ENCODE results near the gene EXD1.
A peak's percentile ranks its signal among the peaks of the same experiment; 100 is the strongest.
"Not testable (repeated sequence)": the region's sequence is repeated elsewhere in the genome, so short reads cannot be mapped to it uniquely, and the experiment has no call there.

The EXD1 gene

GRCh38 chr15:41262571-41262970 is 32.0 kb upstream of the EXD1 start:
- TF ChIP-seq CTCF (IDR thresholded peaks at IDR 0.05; ENCODE audit: control insufficient read depth, extremely low read depth, insufficient read depth): no peak
- DNase-seq (ENCODE audit: low read depth): no peak
- H3K4me3 ChIP-seq (ENCODE audit: low read depth, low read length): no peak overlapping the region

- not testable (repeated sequence) for H3K4me3 ChIP-seq (ENCODE audit: low read depth, low read length); DNase-seq (ENCODE audit: low read depth)
These were observed 30.4 kb upstream of the EXD1 start for GRCh38 chr15:41260924-41261323.

GRCh38 chr15:41259546-41260189 is 29.1 kb upstream of the EXD1 start:
- H3K4me3 ChIP-seq (ENCODE audit: low read depth, low read length): no peak overlapping the region
- DNase-seq (ENCODE audit: low read depth): no peak
- no peak for TF ChIP-seq CTCF (IDR thresholded peaks at IDR 0.05; ENCODE audit: control insufficient read depth, extremely low read depth, insufficient read depth)

- peak overlapping the region; percentile 11; the same call in 1 of the 2 replicates for H3K4me3 ChIP-seq (ENCODE audit: low read depth, low read length)
- peak; percentile 68 for DNase-seq (ENCODE audit: low read depth)
- TF ChIP-seq CTCF (IDR thresholded peaks at IDR 0.05; ENCODE audit: control insufficient read depth, extremely low read depth, insufficient read depth): no peak
These were observed 28.4 kb upstream of the EXD1 start for GRCh38 chr15:41258750-41259471.

- no peak for TF ChIP-seq CTCF (IDR thresholded peaks at IDR 0.05; ENCODE audit: control insufficient read depth, extremely low read depth, insufficient read depth)
- DNase-seq (ENCODE audit: low read depth): no peak
- H3K4me3 ChIP-seq (ENCODE audit: low read depth, low read length): no peak overlapping the region
These were observed 26.1 kb upstream of the EXD1 start for GRCh38 chr15:41256577-41257038.

GRCh38 chr15:41256103-41256502 is 25.5 kb upstream of the EXD1 start:
- TF ChIP-seq CTCF (IDR thresholded peaks at IDR 0.05; ENCODE audit: control insufficient read depth, extremely low read depth, insufficient read depth): no peak
- no peak for DNase-seq (ENCODE audit: low read depth)

GRCh38 chr15:41254560-41254959 is 24.0 kb upstream of the EXD1 start:
- no peak overlapping the region for H3K4me3 ChIP-seq (ENCODE audit: low read depth, low read length)
- DNase-seq (ENCODE audit: low read depth): no peak
- no peak for TF ChIP-seq CTCF (IDR thresholded peaks at IDR 0.05; ENCODE audit: control insufficient read depth, extremely low read depth, insufficient read depth)

More at GRCh38 chr15:41256103-41256502, 25.5 kb upstream of the EXD1 start:
- no peak overlapping the region for H3K4me3 ChIP-seq (ENCODE audit: low read depth, low read length)

Measured in LNCaP clone FGC (cell line).